ENCODE results near the gene LRGUK.

DNA sequence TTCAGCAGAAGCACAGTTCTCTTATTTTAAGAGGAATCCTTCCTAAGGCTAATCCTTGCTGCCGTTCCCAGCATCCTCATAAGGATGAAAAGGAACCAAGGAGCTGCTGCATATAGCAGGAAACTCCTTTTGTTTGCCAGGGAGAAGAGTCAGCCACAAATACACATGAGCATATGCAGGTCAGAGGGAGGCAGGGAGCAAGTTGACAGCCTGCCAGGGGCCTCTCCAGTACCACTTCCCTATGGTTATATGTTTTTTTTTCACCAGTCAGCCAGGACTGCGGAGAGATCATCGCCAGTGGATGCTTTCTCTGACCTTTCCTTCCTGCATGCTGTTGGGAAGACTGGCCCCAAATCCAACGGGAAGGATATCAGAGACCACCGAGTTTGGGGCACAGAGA, 149.8 kb downstream of the LRGUK start:
- no peak for TF ChIP-seq CTCF (IDR thresholded peaks at IDR 0.05)
- TF ChIP-seq POLR2A (IDR thresholded peaks at IDR 0.05): no peak
- TF ChIP-seq EP300 (IDR thresholded peaks at IDR 0.05): no peak
- no peak for TF ChIP-seq POLR2AphosphoS5 (IDR thresholded peaks at IDR 0.05)
